ENCODE results near the gene TNRC18. TPM values are rescaled to one million over a fixed set of nuclear protein-coding genes. Genes with fewer than 3 reads are reported as not detected.

TNRC18 gene
- total and polyA plus RNA-seq, 9 of the 15 experiments (the other 6 are each of a cell fraction or from before 2014, with no cell fraction given), result 0.03 to 43.2 (median 18.0) TPM

DNA sequence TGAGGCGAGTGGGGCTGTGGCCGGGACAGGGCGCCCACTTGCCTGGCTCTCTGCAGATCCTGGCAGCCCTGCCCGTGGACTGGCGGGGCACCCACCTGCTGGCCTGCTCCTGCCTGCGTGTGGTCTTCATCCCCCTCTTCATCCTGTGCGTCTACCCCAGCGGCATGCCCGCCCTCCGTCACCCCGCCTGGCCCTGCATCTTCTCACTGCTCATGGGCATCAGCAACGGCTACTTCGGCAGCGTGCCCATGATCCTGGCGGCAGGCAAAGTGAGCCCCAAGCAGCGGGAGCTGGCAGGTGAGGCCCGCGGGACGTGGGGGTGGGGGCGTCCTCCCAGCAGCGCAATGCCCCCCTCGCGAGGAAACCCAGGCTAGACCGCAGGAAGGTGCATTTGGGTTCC, 123.3 kb downstream of the TNRC18 start:
- no peaks in the 10 kb centered on the region for H3K36me3 ChIP-seq (ENCODE audit: control insufficient read depth, insufficient read depth, low read length)
- 32% methylated on average over 21 of the region's 24 CpGs for WGBS (ENCODE audit: insufficient coverage, low coverage, missing lambda C conversion rate)
- TF ChIP-seq RB1 (IDR thresholded peaks at IDR 0.05; ENCODE audit: low read depth) (no peak), ZNF174 (CRISPR knock-in tag; IDR thresholded peaks at IDR 0.05) (no peak), ZNF583 (CRISPR knock-in tag; IDR thresholded peaks at IDR 0.05) (no peak), NR2F6 (CRISPR knock-in tag; IDR thresholded peaks at IDR 0.05) (no peak), BRD9 (IDR thresholded peaks at IDR 0.05; ENCODE audit: low read depth, partially characterized antibody) (no peak), POLR2AphosphoS2 (IDR thresholded peaks at IDR 0.05; ENCODE audit: low read length) (no peak)
- TF ChIP-seq, protein P1, sequence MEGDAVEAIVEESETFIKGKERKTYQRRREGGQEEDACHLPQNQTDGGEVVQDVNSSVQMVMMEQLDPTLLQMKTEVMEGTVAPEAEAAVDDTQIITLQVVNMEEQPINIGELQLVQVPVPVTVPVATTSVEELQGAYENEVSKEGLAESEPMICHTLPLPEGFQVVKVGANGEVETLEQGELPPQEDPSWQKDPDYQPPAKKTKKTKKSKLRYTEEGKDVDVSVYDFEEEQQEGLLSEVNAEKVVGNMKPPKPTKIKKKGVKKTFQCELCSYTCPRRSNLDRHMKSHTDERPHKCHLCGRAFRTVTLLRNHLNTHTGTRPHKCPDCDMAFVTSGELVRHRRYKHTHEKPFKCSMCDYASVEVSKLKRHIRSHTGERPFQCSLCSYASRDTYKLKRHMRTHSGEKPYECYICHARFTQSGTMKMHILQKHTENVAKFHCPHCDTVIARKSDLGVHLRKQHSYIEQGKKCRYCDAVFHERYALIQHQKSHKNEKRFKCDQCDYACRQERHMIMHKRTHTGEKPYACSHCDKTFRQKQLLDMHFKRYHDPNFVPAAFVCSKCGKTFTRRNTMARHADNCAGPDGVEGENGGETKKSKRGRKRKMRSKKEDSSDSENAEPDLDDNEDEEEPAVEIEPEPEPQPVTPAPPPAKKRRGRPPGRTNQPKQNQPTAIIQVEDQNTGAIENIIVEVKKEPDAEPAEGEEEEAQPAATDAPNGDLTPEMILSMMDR (IDR thresholded peaks at IDR 0.05 in 2 of 3, conservative IDR thresholded peaks at IDR 0.05 in 1 of 3; ENCODE audit: insufficient read depth in 2 of 3, low read depth in 1 of 3, low read length in 3 of 3), result no peak
- no peaks in the 10 kb centered on the region for H3K9me3 ChIP-seq (replicated peaks; ENCODE audit: control insufficient read depth, insufficient read depth, low read depth, low read length)
- no peak overlapping the region for H2AFZ ChIP-seq (ENCODE audit: low read depth, low read length)
- H4K20me1 ChIP-seq (replicated peaks; ENCODE audit: control insufficient read depth, insufficient read depth, low read length), result no peaks in the 10 kb centered on the region
- CTCF ChIA-PET (ENCODE audit: low intra/inter-chr PET ratio), result no interaction called here
- H3K79me2 ChIP-seq (ENCODE audit: control insufficient read depth, insufficient read depth, low read length), result no peaks in the 10 kb centered on the region
- POLR2A ChIA-PET, result no interaction called here
- FAIRE-seq (no peak), ATAC-seq (no peak), DNase-seq (ENCODE audit: extremely low read depth in 1 of 4, low spot score in 3 of 4) (no peak)
- H3K9ac ChIP-seq (ENCODE audit: insufficient read depth in 1 of 2, low read depth in 2 of 2, low read length in 2 of 2), result no peak overlapping the region
- in situ Hi-C loops (cut with MboI), result no loop called here
- H3K4me2 ChIP-seq (ENCODE audit: insufficient read depth, low read length), result no peak overlapping the region
- H3K4me3 ChIP-seq, result no peak overlapping the region
- intact Hi-C loops (cut with micrococcal nuclease), result no loop called here
- no peak overlapping the region for H3K27ac ChIP-seq (ENCODE audit: extremely low read depth, low read depth, low read length)
- H3K9me1 ChIP-seq (ENCODE audit: control insufficient read depth, insufficient read depth, low read length), result no peaks in the 10 kb centered on the region
- H3K27me3 ChIP-seq (ENCODE audit: control insufficient read depth in 2 of 2, insufficient read depth in 2 of 2, low read length in 2 of 2), result peaks cover 0 to 54% of the 10 kb centered on the region in 2 experiments; a peak in 3 of 5 replicates
- H3K4me1 ChIP-seq (replicated peaks in 1 of 2; ENCODE audit: control insufficient read depth in 2 of 2, insufficient read depth in 2 of 2, low read length in 2 of 2), result peaks cover 4 to 54% of the 10 kb centered on the region in 2 experiments; a peak in 3 of 5 replicates
- no TSS peak for BruUV-seq (replicated peaks)
